Endothelial cell (in vitro differentiated cells): Measurements from ENCODE around the gene MAP3K12. TPM values are rescaled to one million over a fixed set of nuclear protein-coding genes. Genes with fewer than 3 reads are reported as not detected.
"Not testable (repeated sequence)": the region's sequence is repeated elsewhere in the genome, so short reads cannot be mapped to it uniquely, and the experiment has no call there.

Source experiments
- DNase-seq: peaks from one replicate; pipeline ENCODE4 v3.0.0; 2021; ENCODE audit warnings: low spot score
- H3K27ac Mint-ChIP-seq: one replicate; pipeline ENCODE4 v1.8.0; 2021; ENCODE audit warnings: mixed read lengths, inconsistent platforms; ENCODE audit not compliant: unreplicated experiment
- H3K27me3 Mint-ChIP-seq: one replicate; pipeline ENCODE4 v1.8.0; 2021; ENCODE audit warnings: mild to moderate bottlenecking, moderate library complexity, mixed read lengths, inconsistent platforms; ENCODE audit not compliant: unreplicated experiment
- H3K36me3 Mint-ChIP-seq: one replicate; pipeline ENCODE4 v1.8.0; 2021; ENCODE audit warnings: mild to moderate bottlenecking, low read depth, mixed read lengths, inconsistent platforms; ENCODE audit not compliant: unreplicated experiment
- H3K4me1 Mint-ChIP-seq: one replicate; pipeline ENCODE4 v1.8.0; 2021; ENCODE audit warnings: mild to moderate bottlenecking, mixed read lengths, inconsistent platforms; ENCODE audit not compliant: unreplicated experiment
- H3K4me3 Mint-ChIP-seq: one replicate; pipeline ENCODE4 v1.8.0; 2021; ENCODE audit warnings: mild to moderate bottlenecking, mixed read lengths, inconsistent platforms; ENCODE audit not compliant: unreplicated experiment
- H3K9me3 Mint-ChIP-seq: one replicate; pipeline ENCODE4 v1.8.0; 2021; ENCODE audit warnings: mixed read lengths, inconsistent platforms; ENCODE audit not compliant: unreplicated experiment
- CTCF ChIP-seq: fragments of 200-600 bp; sonication (generic); IDR thresholded peaks from one replicate; pipeline ENCODE4 v1.5.0; 2021; ENCODE audit warnings: antibody characterized with exemption; ENCODE audit not compliant: unreplicated experiment
- long read RNA-seq: library from polyadenylated mRNA; unstranded; transcript quantifications from one replicate; pipeline ENCODE4 v2.0.0, GENCODE V29; 2020; ENCODE audit not compliant: unreplicated experiment
- total RNA-seq: library from RNA; stranded (reverse); fragmentation: NEBNext Ultra II Directional; extraction: Animal tissue kit (Norgen Biotek cat#: 25700); gene quantifications from one replicate; pipeline ENCODE4 v1.2.1, GENCODE V29; 2021; ENCODE audit not compliant: unreplicated experiment

The MAP3K12 gene
- 20.9 TPM for total RNA-seq
- long read RNA-seq, partial matches to known transcripts, result 0 of 3 reads
- long read RNA-seq, other reads (novel, unspliced or antisense), result 2 of 3 reads

GRCh38 chr12:53499266-53500141, at the start of gene MAP3K12:
Gene MAP3K12 (minus strand): TSS chr12:53499458. CDS start chr12:53487391, 12,067 bp downstream.
- DNase-seq, result peak; percentile 54
- Mint-ChIP-seq H3K27ac (peak within 1 kb of the TSS; percentile 95), H3K4me3 (peak within 1 kb of the TSS; percentile 94), H3K4me1 (peaks cover 36% of the 10 kb centered on the region), H3K36me3 (peaks cover 6% of the 10 kb centered on the region), H3K9me3 (no peaks in the 10 kb centered on the region), H3K27me3 (peaks cover 23% of the 10 kb centered on the region)
- TF ChIP-seq CTCF, result no peak

GRCh38 chr12:53548354-53548753, 49.1 kb upstream of the MAP3K12 start:
- H3K27me3 Mint-ChIP-seq, H3K27ac Mint-ChIP-seq, H3K4me3 Mint-ChIP-seq, H3K4me1 Mint-ChIP-seq, DNase-seq, H3K9me3 Mint-ChIP-seq: not testable (repeated sequence)
- H3K36me3 Mint-ChIP-seq, result peaks cover 24% of the 10 kb centered on the region

- no peaks in the 10 kb centered on the region for H3K9me3 Mint-ChIP-seq
- H3K27me3 Mint-ChIP-seq, result no peaks in the 10 kb centered on the region
- H3K4me3 Mint-ChIP-seq, result peak overlapping the region; percentile 57
- peak overlapping the region; percentile 93 for H3K27ac Mint-ChIP-seq
- peaks cover 13% of the 10 kb centered on the region for H3K4me1 Mint-ChIP-seq
- peak; percentile 57 for DNase-seq
- TF ChIP-seq CTCF, result peak; percentile 71
- peaks cover 20% of the 10 kb centered on the region for H3K36me3 Mint-ChIP-seq
Observed at GRCh38 chr12:53543539-53543938, 44.3 kb upstream of the MAP3K12 start.

GRCh38 chr12:53539526-53539925, 40.3 kb upstream of the MAP3K12 start:
- Mint-ChIP-seq H3K27me3 (no peaks in the 10 kb centered on the region), H3K36me3 (peaks cover 27% of the 10 kb centered on the region), H3K4me3 (no peak overlapping the region), H3K9me3 (no peaks in the 10 kb centered on the region), H3K4me1 (peaks cover 13% of the 10 kb centered on the region), H3K27ac (no peak overlapping the region)
- no peak for TF ChIP-seq CTCF
- DNase-seq, result no peak

- no peak for DNase-seq
Observed at GRCh38 chr12:53538209-53538689, 39.0 kb upstream of the MAP3K12 start.

More at GRCh38 chr12:53538209-53538689, 39.0 kb upstream of the MAP3K12 start:
- Mint-ChIP-seq H3K27me3 (no peaks in the 10 kb centered on the region), H3K4me1 (peaks cover 3% of the 10 kb centered on the region), H3K27ac (no peak overlapping the region), H3K4me3 (peak overlapping the region; percentile 6), H3K36me3 (peaks cover 32% of the 10 kb centered on the region), H3K9me3 (no peaks in the 10 kb centered on the region)
- no peak for TF ChIP-seq CTCF
